Right cardiac atrium (tissue), 5 donors: ENCODE data around the gene ABHD8. TPM values are rescaled to one million over a fixed set of nuclear protein-coding genes. Genes with fewer than 3 reads are reported as not detected.
"Not testable (repeated sequence)": the region's sequence is repeated elsewhere in the genome, so short reads cannot be mapped to it uniquely, and the experiment has no call there.

Experiments used
- ATAC-seq, 2 donors: fragments of 200-7000 bp; cut with Tn5 transposase; one replicate each; pipeline versions ENCODE4 v1.8.0 to v1.9.1; 2020; ENCODE audit warnings: moderate library complexity in 2 of 2, mild to moderate bottlenecking in 1 of 2
- DNase-seq, 3 donors: peaks; one replicate each; pipeline ENCODE4 v3.0.0-alpha.2; 2020
- H3K27ac ChIP-seq: one replicate; pipeline ENCODE4 v1.5.1; 2013; ENCODE audit warnings: mild to moderate bottlenecking, low read length, control low read depth, moderate library complexity
- H3K27me3 ChIP-seq: one replicate; pipeline ENCODE4 v1.6.1; 2013; ENCODE audit not compliant: control insufficient read depth, insufficient read depth
- H3K4me1 ChIP-seq: one replicate; pipeline ENCODE4 v1.6.1; 2013; ENCODE audit warnings: low read length; ENCODE audit not compliant: control insufficient read depth, insufficient read depth
- H3K4me3 ChIP-seq: one replicate; pipeline ENCODE4 v1.5.1; 2013; ENCODE audit warnings: low read length, control low read depth
- H3K9me3 ChIP-seq: one replicate; pipeline ENCODE4 v1.6.1; 2013; ENCODE audit warnings: low read length; ENCODE audit not compliant: control insufficient read depth
- WGBS: extraction: QIAGEN DNeasy Blood & Tissue Kit; methylation state at CpG from one replicate; pipeline ENCODE4 v1.1.7; 2013; 5-methylcytosine and 5-hydroxymethylcytosine counted together
- intact Hi-C, 4 donors: fragments of 100-400 bp; cut with DNase I; formaldehyde crosslinking; loops; one replicate each; pipeline versions ENCODE4 v1.11.0 to v1.14.0; 2022 to 2023
- polyA plus RNA-seq: library from polyadenylated mRNA; stranded (reverse); fragments of 200-250 nt; gene quantifications from one replicate; pipeline ENCODE4 v1.2.3, GENCODE V29; 2013
- total RNA-seq, 4 donors: library from RNA; stranded (reverse); fragmentation: NEBNext Ultra II Directional; extraction: Animal tissue kit (Norgen Biotek cat#: 25700); gene quantifications; one replicate each; pipeline ENCODE4 v1.2.1, GENCODE V29; 2021
- donor health status: healthy with polysubstance abuse.
- donor health status: DM: no; HTN: yes; CAD: no.
- donor health status: DM: no; HTN: no; CAD: no.
- donor health status: DM: no; HTN: yes; CAD: no; lungs with severe emphysema.
- donor health status: DM: yes; HTN: yes; CAD: no.

Gene ABHD8
- total and polyA plus RNA-seq, 5 donors: 12.7 to 17.0 (median 14.7) TPM

DNA sequence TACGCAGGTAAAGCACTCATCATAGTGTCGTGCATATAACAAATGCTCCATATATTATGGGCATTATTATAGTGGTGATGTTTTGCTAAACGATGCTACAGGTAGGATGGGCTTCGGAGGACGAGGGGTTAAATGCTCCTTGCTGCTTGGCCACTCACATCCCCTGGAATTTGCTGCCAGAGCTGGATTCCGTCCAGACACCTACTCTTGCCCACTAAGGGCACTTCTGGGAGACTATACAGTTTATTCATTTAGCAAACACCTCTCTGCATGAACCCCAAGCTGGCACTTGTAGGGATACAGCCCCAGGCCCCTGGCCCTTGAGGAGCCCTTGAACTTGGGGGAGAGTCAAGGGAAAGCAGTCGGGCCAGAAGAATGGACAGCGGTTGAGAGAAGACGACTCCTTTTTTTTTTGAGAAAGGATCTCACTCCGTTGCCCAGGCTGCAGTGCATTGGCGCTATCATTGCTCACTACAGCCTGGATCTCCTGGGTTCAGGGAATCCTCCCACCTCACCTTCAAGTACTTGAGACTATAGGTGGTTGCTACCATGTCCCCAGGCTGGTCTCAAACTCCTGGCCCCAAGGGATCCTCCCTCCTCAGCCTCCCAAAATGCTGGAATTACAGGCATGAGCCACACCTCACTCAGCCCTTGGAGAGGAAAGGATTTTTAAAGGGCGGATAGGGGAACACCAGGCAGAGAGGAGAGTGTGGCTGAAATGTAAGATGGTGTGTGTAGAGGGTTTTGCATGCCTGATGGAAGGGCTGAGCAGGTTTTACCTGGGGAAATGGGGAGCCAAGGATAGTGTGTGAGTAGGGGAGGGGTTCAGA lies 1.4 kb upstream of the ABHD8 start:
- no peak for ATAC-seq
- no peaks in the 10 kb centered on the region for H3K4me1 ChIP-seq
- no peak overlapping the region for H3K4me3 ChIP-seq
- intact Hi-C loops: no loop called here
- no peaks in the 10 kb centered on the region for H3K9me3 ChIP-seq
- H3K27me3 ChIP-seq: no peaks in the 10 kb centered on the region
- no peak for DNase-seq
- 56% methylated on average over 12 of the region's 12 CpGs for WGBS
- H3K27ac ChIP-seq: peak overlapping the region; percentile 38

- intact Hi-C loops: no loop called here
- 51% methylated on average over 12 of the region's 12 CpGs for WGBS
- no peak overlapping the region for H3K4me3 ChIP-seq
- no peaks in the 10 kb centered on the region for H3K9me3 ChIP-seq
- H3K4me1 ChIP-seq: no peaks in the 10 kb centered on the region
- H3K27me3 ChIP-seq: no peaks in the 10 kb centered on the region
- ATAC-seq (no peak), DNase-seq (no peak)
- peak overlapping the region; percentile 31 for H3K27ac ChIP-seq
These were observed 679 bp upstream of the ABHD8 start for GRCh38 chr19:17303940-17304267.

GRCh38 chr19:17302391-17303166 lies 646 bp downstream of the ABHD8 start:
- H3K4me1 ChIP-seq: no peaks in the 10 kb centered on the region
- 12% methylated on average over 29 of the region's 29 CpGs for WGBS
- intact Hi-C loops: no loop called here
- H3K27me3 ChIP-seq: no peaks in the 10 kb centered on the region
- peak overlapping the region; percentile 87 for H3K4me3 ChIP-seq
- no peak overlapping the region for H3K27ac ChIP-seq
- ATAC-seq: peak in 1 of 2 donors; percentile 1
- no peaks in the 10 kb centered on the region for H3K9me3 ChIP-seq
- peak in 2 of 3 donors; percentile 73 to 80 for DNase-seq

GRCh38 chr19:17300992-17301619 lies 2.1 kb downstream of the ABHD8 start:
- H3K9me3 ChIP-seq: no peaks in the 10 kb centered on the region
- no peak for ATAC-seq
- H3K27ac ChIP-seq: no peak overlapping the region
- DNase-seq: peak in 1 of 3 donors; percentile 57
- H3K4me3 ChIP-seq: no peak overlapping the region
- H3K4me1 ChIP-seq: no peaks in the 10 kb centered on the region
- intact Hi-C loops: no loop called here
- 93% methylated on average over 51 of the region's 51 CpGs for WGBS
- H3K27me3 ChIP-seq: no peaks in the 10 kb centered on the region

GRCh38 chr19:17296976-17297375 lies 6.2 kb downstream of the ABHD8 start:
- Histone ChIP-seq H3K27me3 (no peaks in the 10 kb centered on the region), H3K4me1 (no peaks in the 10 kb centered on the region), H3K9me3 (no peaks in the 10 kb centered on the region), H3K27ac (no peak overlapping the region), H3K4me3 (no peak overlapping the region)
- WGBS: 88% methylated on average over 6 of the region's 6 CpGs
- DNase-seq (no peak), ATAC-seq (no peak)
- intact Hi-C loops: loop anchor here in 3 of 4 donors (10.0 kb wide), 2 partner anchors 88 to 98 kb away; partner anchors contain the start of gene CCDC194 (in 1 of the 3)

- intact Hi-C loops: loop anchor here in 3 of 4 donors (10.0 kb wide), 2 partner anchors 89 to 99 kb away; partner anchors contain the start of gene CCDC194 (in 1 of the 3)
- Histone ChIP-seq H3K9me3 (no peaks in the 10 kb centered on the region), H3K27me3 (no peaks in the 10 kb centered on the region), H3K4me3 (no peak overlapping the region), H3K27ac (no peak overlapping the region), H3K4me1 (no peaks in the 10 kb centered on the region)
- no peak for ATAC-seq
- no peak for DNase-seq
- WGBS: 66% methylated on average over 4 of the region's 4 CpGs
These were observed 7.0 kb downstream of the ABHD8 start for GRCh38 chr19:17296273-17296672.

- intact Hi-C loops: loop anchor here in 3 of 4 donors (10.0 kb wide), 2 partner anchors 89 to 99 kb away; partner anchors contain the start of gene CCDC194 (in 1 of the 3)
- not testable (repeated sequence) for ATAC-seq, H3K9me3 ChIP-seq, H3K4me1 ChIP-seq, H3K4me3 ChIP-seq, DNase-seq, H3K27ac ChIP-seq, H3K27me3 ChIP-seq
- WGBS: 96% methylated on average over 6 of the region's 6 CpGs
These were observed 7.7 kb downstream of the ABHD8 start for GRCh38 chr19:17295551-17295950.

GRCh38 chr19:17294051-17294891 lies 9.0 kb downstream of the ABHD8 start:
- ATAC-seq: peak; percentile 2 to 15
- 82% methylated on average over 48 of the region's 48 CpGs for WGBS

DNA sequence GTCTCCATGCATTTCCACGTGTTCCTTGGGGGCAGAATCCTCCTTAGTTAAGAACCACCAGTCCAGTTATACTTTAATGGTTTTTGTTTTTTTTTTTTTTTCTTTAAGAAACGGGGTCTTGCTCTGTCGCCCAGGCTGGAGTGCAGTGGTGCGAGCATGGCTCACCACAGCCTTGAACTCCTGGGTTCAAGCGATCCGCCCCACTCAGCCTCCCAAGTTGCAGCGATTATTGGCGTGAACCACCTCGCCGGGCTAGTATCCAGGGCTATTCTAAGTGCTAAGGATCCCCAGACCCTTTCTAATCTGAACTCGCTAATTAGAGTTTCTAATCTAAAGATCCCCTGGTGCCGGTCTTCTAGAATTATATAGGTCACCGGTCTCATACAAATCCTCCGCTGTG lies 9.6 kb downstream of the ABHD8 start:
- intact Hi-C loops: loop anchor here in 3 of 4 donors (10.0 kb wide), 2 partner anchors 91 to 101 kb away; partner anchors contain the start of gene CCDC194 (in 1 of the 3)

More at GRCh38 chr19:17294051-17294891, 9.0 kb downstream of the ABHD8 start:
- intact Hi-C loops: loop anchor here in 3 of 4 donors (10.0 kb wide), 2 partner anchors 91 to 101 kb away; partner anchors contain the start of gene CCDC194 (in 1 of the 3)
- Histone ChIP-seq H3K27me3 (no peaks in the 10 kb centered on the region), H3K4me1 (no peaks in the 10 kb centered on the region), H3K9me3 (no peaks in the 10 kb centered on the region), H3K4me3 (no peak overlapping the region), H3K27ac (no peak overlapping the region)
- DNase-seq: peak; percentile 54 to 77 (median 71)

More for the DNA sequence above, 9.6 kb downstream of the ABHD8 start:
- 88% methylated on average over 14 of the region's 14 CpGs for WGBS
- H3K4me1 ChIP-seq: no peaks in the 10 kb centered on the region
- H3K9me3 ChIP-seq: no peaks in the 10 kb centered on the region
- no peak for DNase-seq
- no peak for ATAC-seq
- H3K27me3 ChIP-seq: no peaks in the 10 kb centered on the region
- no peak overlapping the region for H3K4me3 ChIP-seq
- no peak overlapping the region for H3K27ac ChIP-seq
